ENCODE results near the gene TGFB2. TPM values are rescaled to one million over a fixed set of nuclear protein-coding genes. Genes with fewer than 3 reads are reported as not detected.

The TGFB2 gene
- total RNA-seq, 4 donors from 2014 or later: 3.3 to 9.4 (median 6.8) TPM

DNA sequence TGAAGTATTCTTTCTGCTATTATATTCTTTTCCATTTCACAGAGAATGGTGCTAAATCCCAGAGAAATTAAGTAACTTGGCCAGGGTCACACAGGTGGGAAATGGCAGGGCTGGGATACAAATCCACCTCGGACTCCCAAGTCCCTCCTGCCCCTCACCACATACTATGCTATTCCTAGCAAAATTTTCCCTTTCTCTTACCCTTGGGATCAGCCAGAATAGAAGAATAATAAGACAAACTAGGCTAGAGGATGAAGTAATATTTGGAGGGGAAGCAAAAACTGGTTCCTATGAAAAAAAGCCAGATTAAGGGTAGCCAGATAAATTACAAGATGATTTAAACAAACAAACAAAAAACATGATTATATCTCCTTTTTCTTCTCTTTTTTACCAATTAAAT lies 62.5 kb downstream of the TGFB2 start:
- TF ChIP-seq POLR2A (IDR thresholded peaks at IDR 0.05): no peak
- no peak overlapping the region for H3K27ac ChIP-seq
- no peaks in the 10 kb centered on the region for H3K9me3 ChIP-seq
- peaks cover 0 to 11% (median 0%) of the 10 kb centered on the region in 3 donors for H3K4me1 ChIP-seq
- H3K27me3 ChIP-seq: no peaks in the 10 kb centered on the region
- ATAC-seq: no peak
- no peak overlapping the region for H3K4me3 ChIP-seq
- H3K36me3 ChIP-seq: peaks cover 0 to 9% of the 10 kb centered on the region in 2 donors
- 73% methylated on average over 1 of the region's 1 CpG; no CpG with 5 or more reads in 1 of the 2 donors for WGBS, 2 donors (ENCODE audit: low coverage in 1 of 2)

DNA sequence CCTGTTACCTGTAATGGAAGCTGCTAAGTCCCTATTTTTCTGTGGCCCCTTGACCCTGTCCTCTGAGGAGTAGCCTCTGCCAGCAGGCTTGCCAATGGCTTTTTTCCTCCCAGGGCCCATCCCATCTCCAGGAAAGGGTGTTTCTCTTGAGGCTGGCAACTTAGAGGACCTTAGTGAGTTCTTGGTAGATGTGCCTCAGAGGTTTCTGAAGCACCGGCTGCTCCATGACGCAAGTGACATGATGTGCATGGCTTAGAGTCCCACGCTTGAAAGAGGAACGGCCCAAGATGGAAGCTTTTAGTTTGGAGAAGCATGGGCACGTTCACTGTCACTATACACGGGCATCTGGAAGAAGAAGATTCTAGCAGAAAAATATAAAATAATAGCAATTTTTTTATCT lies 63.0 kb downstream of the TGFB2 start:
- no peaks in the 10 kb centered on the region for H3K27me3 ChIP-seq
- ATAC-seq: no peak
- no peak overlapping the region for H3K4me3 ChIP-seq
- H3K36me3 ChIP-seq: peaks cover 0 to 9% of the 10 kb centered on the region in 2 donors
- H3K27ac ChIP-seq: no peak overlapping the region
- H3K4me1 ChIP-seq: peaks cover 0 to 6% (median 0%) of the 10 kb centered on the region in 3 donors
- whole genome bisulfite sequencing, 2 donors (ENCODE audit: low coverage in 1 of 2): 100% methylated on average over 2 to 4 of the region's 6 CpGs
- H3K9me3 ChIP-seq: no peaks in the 10 kb centered on the region
- no peak for TF ChIP-seq POLR2AphosphoS5 (IDR thresholded peaks at IDR 0.05)

DNA sequence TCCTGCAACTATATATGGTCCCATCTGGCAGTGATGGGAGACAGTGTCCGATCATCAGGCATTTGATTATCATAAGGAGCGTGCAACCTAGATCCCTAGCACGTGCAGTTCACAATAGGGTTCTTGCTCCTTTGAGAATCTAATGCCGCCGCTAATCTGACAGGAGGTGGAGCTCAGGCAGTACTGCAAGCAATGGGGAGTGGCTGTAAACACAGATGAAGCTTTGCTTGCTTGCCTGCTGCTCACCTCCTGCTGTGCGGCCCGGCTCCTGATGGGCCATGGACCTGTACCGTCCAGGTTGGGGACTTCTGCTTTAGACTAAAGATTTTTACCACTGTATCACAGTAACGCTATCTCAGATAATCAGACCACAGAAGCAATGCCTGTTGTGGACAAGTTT lies 63.8 kb downstream of the TGFB2 start:
- no peak for ATAC-seq
- no peaks in the 10 kb centered on the region for H3K27me3 ChIP-seq
- WGBS, 2 donors (ENCODE audit: low coverage in 1 of 2): 85 to 100% methylated on average over 2 to 7 of the region's 9 CpGs
- TF ChIP-seq, protein P1, sequence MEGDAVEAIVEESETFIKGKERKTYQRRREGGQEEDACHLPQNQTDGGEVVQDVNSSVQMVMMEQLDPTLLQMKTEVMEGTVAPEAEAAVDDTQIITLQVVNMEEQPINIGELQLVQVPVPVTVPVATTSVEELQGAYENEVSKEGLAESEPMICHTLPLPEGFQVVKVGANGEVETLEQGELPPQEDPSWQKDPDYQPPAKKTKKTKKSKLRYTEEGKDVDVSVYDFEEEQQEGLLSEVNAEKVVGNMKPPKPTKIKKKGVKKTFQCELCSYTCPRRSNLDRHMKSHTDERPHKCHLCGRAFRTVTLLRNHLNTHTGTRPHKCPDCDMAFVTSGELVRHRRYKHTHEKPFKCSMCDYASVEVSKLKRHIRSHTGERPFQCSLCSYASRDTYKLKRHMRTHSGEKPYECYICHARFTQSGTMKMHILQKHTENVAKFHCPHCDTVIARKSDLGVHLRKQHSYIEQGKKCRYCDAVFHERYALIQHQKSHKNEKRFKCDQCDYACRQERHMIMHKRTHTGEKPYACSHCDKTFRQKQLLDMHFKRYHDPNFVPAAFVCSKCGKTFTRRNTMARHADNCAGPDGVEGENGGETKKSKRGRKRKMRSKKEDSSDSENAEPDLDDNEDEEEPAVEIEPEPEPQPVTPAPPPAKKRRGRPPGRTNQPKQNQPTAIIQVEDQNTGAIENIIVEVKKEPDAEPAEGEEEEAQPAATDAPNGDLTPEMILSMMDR (IDR thresholded peaks at IDR 0.05): no peak
- TF ChIP-seq POLR2AphosphoS5 (IDR thresholded peaks at IDR 0.05) (no peak), EP300 (IDR thresholded peaks at IDR 0.05) (no peak), POLR2A (IDR thresholded peaks at IDR 0.05) (no peak)
- H3K4me1 ChIP-seq: no peaks in the 10 kb centered on the region
- H3K4me3 ChIP-seq: no peak overlapping the region
- H3K9me3 ChIP-seq: no peaks in the 10 kb centered on the region
- H3K27ac ChIP-seq: no peak overlapping the region
- peaks cover 0 to 9% of the 10 kb centered on the region in 2 donors for H3K36me3 ChIP-seq

DNA sequence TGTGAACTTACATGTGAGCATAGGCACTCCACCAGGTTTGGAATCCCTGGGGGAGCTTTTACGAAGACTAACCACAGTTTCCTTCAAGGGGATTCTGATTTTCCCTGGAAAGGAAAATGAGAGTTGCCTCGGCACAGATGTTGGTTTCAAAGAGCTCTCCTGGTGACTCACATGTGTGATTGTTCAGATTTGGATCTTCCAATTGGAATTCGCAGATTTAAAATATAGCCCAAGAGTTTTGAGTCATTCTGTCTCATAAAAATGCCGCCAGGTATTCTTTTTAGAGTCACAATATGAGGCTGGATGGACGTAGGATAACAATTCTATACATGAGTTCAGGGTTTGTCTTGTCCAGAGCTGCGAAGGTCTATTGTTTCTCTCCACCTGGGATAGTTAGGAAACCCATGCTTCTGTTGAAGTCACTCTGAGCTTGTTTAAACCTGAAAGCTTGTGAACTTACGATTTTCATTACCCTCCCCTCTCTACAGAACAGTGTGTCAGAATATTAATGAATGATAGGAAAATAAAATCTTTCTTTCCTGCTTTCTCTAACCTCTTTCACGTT lies 64.9 kb downstream of the TGFB2 start:
- H3K9me3 ChIP-seq: no peaks in the 10 kb centered on the region
- no peak overlapping the region for H3K4me3 ChIP-seq
- no peak for TF ChIP-seq EP300 (IDR thresholded peaks at IDR 0.05)
- TF ChIP-seq POLR2AphosphoS5 (IDR thresholded peaks at IDR 0.05): no peak
- TF ChIP-seq POLR2A (IDR thresholded peaks at IDR 0.05): no peak
- TF ChIP-seq, protein P1 (IDR thresholded peaks at IDR 0.05): no peak
- no peaks in the 10 kb centered on the region for H3K4me1 ChIP-seq
- no peaks in the 10 kb centered on the region for H3K27me3 ChIP-seq
- no peak overlapping the region for H3K27ac ChIP-seq
- WGBS, 2 donors (ENCODE audit: low coverage in 1 of 2): 85 to 92% methylated on average over 7 of the region's 8 CpGs
- peaks cover 0 to 9% of the 10 kb centered on the region in 2 donors for H3K36me3 ChIP-seq
- ATAC-seq: no peak

DNA sequence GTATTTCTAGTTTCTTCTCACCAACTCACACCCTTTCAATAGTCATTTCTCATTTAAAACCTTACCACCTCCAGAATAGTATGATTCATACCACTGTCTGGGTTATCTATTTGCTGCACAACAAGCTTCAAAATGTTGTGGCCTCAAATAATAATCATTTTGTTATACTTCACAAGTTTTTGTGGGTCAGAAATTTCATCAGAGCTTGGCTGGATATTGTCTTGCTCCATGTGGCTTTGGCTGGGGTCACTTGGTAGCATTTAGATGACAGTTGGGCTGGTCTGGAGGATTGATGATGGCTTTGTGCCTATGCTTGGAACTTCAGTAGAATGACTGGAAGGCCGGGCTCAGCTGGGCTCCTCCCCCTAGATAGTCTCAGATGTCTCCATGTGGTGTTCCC lies 66.0 kb downstream of the TGFB2 start:
- TF ChIP-seq POLR2A (IDR thresholded peaks at IDR 0.05) (no peak), EP300 (IDR thresholded peaks at IDR 0.05) (no peak), POLR2AphosphoS5 (IDR thresholded peaks at IDR 0.05) (no peak)
- TF ChIP-seq, protein P1 (IDR thresholded peaks at IDR 0.05): no peak
- Histone ChIP-seq H3K27me3 (no peaks in the 10 kb centered on the region), H3K27ac (no peak overlapping the region), H3K36me3 (peaks cover 0 to 3% of the 10 kb centered on the region in 2 donors), H3K9me3 (no peaks in the 10 kb centered on the region), H3K4me3 (no peak overlapping the region), H3K4me1 (no peaks in the 10 kb centered on the region)
- WGBS, 2 donors (ENCODE audit: low coverage in 1 of 2): 100% methylated on average over 1 of the region's 1 CpG; no CpG with 5 or more reads in 1 of the 2 donors
- no peak for ATAC-seq

DNA sequence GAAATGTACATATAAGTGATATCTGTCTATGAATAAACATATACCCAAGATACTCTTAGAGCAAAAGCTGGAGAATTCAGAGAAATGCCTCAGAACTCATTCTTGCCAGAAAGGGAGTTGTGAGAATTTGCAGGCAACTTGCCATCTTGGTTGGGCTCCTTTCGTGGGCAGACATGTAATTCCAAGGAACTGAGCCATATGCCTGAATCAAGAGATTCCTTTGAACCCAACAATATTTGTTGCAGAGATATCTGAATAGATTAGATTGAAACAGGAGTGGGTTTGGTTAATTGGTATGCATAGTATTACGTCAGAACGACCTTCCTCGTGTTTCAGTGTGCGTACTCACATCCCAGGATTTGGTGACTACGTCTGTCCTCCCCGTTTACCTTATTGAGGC lies 67.0 kb downstream of the TGFB2 start:
- no peak for TF ChIP-seq EP300 (IDR thresholded peaks at IDR 0.05)
- TF ChIP-seq, protein P1 (IDR thresholded peaks at IDR 0.05): no peak
- TF ChIP-seq POLR2AphosphoS5 (IDR thresholded peaks at IDR 0.05): no peak
- TF ChIP-seq POLR2A (IDR thresholded peaks at IDR 0.05): no peak
- no peak for ATAC-seq
- no peaks in the 10 kb centered on the region for H3K4me1 ChIP-seq
- peaks cover 0 to 3% of the 10 kb centered on the region in 2 donors for H3K36me3 ChIP-seq
- H3K9me3 ChIP-seq: peaks cover 0 to 4% (median 0%) of the 10 kb centered on the region in 3 donors
- no peak overlapping the region for H3K27ac ChIP-seq
- H3K27me3 ChIP-seq: no peaks in the 10 kb centered on the region
- WGBS, 2 donors (ENCODE audit: low coverage in 1 of 2): 87 to 90% methylated on average over 7 of the region's 7 CpGs
- H3K4me3 ChIP-seq: no peak overlapping the region

Data from gastroesophageal sphincter (tissue), 4 donors.